ENCODE results near the gene SPINK7.

Gene SPINK7

DNA sequence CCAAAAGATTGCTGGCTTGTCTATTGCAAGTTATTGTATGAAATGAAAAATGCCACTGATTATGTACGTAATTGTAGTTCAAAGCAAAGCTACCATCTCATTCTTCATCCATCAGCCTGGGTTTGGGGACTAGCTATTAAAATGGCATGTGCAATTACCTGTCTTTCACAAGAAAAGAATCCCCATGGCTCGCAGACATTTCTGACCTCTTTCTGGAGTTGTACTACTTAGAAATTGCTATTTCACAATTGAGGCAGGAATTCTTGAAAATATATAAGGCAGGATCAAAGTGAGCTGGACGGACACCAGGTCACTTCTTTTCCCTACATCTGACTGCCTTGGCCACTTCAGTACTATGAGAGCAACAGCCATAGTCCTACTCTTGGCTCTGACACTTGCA is 23.0 kb downstream of the SPINK7 start, which contains the start of gene SPINK9:
Gene SPINK9, plus strand, starts transcription at position 301 of the 400 bp plus-strand sequence. Its CDS starts 55 bp downstream, at position 356.
- TF ChIP-seq, protein P1, sequence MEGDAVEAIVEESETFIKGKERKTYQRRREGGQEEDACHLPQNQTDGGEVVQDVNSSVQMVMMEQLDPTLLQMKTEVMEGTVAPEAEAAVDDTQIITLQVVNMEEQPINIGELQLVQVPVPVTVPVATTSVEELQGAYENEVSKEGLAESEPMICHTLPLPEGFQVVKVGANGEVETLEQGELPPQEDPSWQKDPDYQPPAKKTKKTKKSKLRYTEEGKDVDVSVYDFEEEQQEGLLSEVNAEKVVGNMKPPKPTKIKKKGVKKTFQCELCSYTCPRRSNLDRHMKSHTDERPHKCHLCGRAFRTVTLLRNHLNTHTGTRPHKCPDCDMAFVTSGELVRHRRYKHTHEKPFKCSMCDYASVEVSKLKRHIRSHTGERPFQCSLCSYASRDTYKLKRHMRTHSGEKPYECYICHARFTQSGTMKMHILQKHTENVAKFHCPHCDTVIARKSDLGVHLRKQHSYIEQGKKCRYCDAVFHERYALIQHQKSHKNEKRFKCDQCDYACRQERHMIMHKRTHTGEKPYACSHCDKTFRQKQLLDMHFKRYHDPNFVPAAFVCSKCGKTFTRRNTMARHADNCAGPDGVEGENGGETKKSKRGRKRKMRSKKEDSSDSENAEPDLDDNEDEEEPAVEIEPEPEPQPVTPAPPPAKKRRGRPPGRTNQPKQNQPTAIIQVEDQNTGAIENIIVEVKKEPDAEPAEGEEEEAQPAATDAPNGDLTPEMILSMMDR (conservative IDR thresholded peaks at IDR 0.05), result no peak
- TF ChIP-seq ZFX (IDR thresholded peaks at IDR 0.05), result no peak
- no peak within 1 kb of the TSS for H3K27ac ChIP-seq

DNA sequence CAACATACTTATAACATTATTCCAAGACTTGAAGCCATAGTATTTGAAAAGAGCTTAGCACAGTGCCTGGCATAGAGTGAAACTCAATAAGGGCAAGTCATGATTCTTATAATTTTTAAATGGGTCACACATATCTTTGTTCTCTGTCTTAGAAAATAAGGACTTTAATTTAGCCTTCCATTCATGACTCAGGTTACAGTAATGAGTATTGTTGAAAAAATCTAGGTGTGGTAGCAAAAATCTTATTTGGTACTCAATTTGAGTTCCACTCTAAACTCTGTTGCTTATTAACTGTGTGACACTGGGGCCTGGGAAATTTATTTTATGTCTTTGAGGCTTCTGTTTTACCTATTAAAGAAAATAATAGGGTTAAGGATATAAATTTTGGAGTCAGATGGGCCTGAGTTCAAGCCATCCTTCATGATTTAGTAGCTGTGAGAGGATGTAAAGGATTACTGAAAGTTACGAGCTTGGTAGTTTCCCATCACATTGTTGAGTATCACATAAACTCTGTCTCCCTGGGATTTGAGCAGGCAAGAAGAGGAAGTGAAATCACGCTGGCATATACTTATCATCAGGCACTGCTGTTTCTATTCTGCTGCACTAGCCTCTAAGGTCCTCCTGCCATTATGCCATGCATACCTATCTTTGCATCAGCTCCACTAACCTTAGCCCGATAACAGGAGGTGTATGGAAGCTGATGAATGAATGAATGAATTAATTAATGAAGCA is 24.6 kb downstream of the SPINK7 start:
- H3K27ac ChIP-seq, result no peak overlapping the region
- no peak for TF ChIP-seq ZFX (IDR thresholded peaks at IDR 0.05)
- TF ChIP-seq, protein P1 (conservative IDR thresholded peaks at IDR 0.05), result no peak

DNA sequence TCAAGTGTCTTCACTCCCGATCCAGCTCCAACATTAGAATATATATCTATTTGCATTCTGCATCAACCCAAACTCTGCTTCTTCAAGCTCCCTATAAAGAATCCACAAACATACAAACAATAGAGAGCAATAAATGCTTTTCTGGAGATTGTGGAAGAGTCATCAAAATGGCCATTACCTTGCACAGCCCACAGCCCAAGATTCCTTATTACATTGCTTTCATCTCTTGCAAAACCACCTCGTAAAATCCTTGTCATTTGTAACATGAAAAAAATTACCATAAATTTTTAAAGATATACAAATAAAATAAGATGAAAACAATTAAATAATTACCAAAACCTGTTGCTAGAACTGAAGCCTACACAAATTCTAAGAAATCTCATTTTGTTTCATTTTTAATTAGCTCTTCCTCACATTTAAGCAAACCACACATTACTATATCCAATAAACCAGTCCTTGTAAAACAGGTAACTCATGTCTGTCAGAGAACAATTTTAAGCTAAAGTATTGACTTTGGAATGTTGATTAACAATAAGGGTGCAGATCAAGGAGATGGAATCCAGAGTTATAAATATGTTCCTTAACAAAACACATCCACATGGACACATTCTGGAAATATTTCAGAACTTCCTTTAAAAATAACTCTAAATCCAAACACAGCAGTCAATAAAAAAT is 30.3 kb downstream of the SPINK7 start:
- no peak for TF ChIP-seq ZFX (IDR thresholded peaks at IDR 0.05)
- TF ChIP-seq, protein P1 (conservative IDR thresholded peaks at IDR 0.05), result no peak
- no peak overlapping the region for H3K27ac ChIP-seq

DNA sequence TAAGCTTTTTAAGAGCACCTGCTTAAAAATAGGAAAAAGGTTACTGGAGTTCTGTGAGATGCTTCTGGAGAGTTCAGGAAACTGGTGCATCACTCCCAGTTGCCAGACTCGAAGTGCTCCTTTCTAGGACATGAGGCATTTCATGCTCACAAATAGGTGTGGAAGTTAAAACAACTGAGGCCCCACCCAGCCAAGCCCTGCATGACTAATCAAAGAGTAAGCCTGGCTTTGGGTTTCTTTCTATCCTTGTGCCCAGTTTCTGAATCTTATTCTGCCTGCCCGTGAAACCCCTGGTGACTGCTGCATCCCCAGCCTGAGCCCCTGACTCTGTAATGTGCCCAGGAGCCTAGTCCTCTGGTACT is 30.8 kb downstream of the SPINK7 start:
- TF ChIP-seq, protein P1 (conservative IDR thresholded peaks at IDR 0.05), result no peak
- TF ChIP-seq ZFX (IDR thresholded peaks at IDR 0.05), result no peak
- no peak overlapping the region for H3K27ac ChIP-seq

DNA sequence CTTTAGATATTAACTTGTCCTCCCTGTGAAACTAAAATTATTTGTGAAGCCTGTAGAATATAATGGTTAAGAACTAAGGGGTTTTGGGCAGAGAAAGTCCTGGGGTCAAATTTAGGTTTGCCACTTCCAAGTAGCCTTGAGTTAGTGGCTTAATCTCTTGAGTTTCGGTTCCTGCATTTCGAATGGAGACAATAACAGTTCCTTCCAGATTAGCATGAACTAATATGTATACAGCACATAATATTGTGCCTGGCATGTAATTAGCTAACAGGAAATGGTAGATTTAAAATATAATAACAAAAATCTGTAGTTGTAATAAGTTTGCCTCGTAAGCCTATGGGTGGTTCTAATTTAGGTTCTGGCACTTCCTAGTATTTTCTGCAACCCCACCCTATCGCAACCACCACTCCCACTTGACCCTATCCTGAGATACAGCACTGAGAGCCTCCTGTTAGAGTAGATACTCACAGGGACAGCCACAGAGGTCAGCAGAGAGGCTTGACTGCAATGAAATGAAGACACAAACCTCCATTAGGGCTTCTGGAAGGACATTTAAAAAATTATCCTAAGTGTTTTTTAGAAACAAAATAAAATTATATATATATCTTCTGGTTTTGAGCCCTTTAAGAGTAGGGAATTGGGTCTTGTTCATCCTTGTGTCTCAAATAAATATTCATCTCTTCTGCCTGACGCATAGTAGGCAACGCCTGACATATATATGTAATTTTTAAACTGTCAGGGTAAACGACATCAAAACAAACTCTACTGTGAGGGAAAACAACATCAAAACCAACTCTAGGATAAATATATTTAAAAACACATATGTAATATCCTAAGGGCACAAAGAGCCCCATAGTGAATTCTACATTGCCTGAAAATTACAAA is 31.6 kb downstream of the SPINK7 start:
- no peak overlapping the region for H3K27ac ChIP-seq
- TF ChIP-seq ZFX (IDR thresholded peaks at IDR 0.05), result no peak
- TF ChIP-seq, protein P1 (conservative IDR thresholded peaks at IDR 0.05), result no peak

DNA sequence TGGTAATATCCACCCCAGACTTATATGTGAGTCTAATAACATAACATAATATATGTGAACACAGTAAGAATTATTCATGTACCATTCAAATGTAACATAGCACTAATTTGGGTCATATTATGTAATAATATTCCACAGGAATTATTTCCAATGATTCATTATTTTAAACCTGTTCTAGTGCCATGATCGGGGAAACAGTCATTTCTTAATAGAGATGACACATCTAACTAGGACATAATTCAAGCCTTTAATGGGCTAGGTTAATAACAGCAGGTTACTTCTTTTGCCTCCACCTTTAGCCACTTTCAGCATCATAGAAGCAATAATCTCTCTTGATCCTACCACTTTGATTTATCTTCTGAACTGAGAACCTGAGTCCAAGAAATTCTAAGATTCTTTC is 35.5 kb downstream of the SPINK7 start:
- H3K27ac ChIP-seq, result no peak overlapping the region
- TF ChIP-seq, protein P1 (conservative IDR thresholded peaks at IDR 0.05), result no peak
- no peak for TF ChIP-seq ZFX (IDR thresholded peaks at IDR 0.05)
